ENCODE data around the gene ZNF507. TPM values are rescaled to one million over a fixed set of nuclear protein-coding genes. Genes with fewer than 3 reads are reported as not detected.

The ZNF507 gene
- total and polyA plus RNA-seq, 4 donors = 2.9 to 14.1 (median 7.1) TPM

DNA sequence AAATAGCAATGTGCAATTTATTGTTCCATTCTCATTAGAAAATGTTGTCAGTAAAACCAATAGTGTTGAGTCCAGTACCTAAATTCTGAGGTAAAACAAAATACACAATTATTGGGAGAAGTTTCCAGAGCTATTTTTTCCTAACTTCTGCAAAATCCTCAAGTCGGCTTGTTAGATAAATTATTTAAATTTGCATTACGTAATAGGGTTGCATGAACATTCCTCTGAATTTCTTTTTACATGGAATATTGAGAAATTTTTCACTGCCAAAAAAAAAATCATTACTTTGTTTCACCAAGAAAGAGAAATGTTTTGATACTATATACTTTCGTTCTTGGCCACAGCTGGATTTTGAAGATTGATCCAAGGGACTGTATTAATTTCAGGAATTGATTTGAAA is 1.5 kb downstream of the ZNF507 start:
- Histone ChIP-seq H3K36me3 (ENCODE audit: control insufficient read depth in 4 of 4, insufficient read depth in 3 of 4, low read depth in 1 of 4, low read length in 3 of 4) (peaks cover 0 to 7% (median 0%) of the 10 kb centered on the region in 4 donors), H3K9me3 (ENCODE audit: control insufficient read depth in 4 of 4, low read length in 3 of 4) (no peaks in the 10 kb centered on the region), H3K27ac (ENCODE audit: low read depth in 1 of 2, low read length in 2 of 2) (no peak overlapping the region), H3K27me3 (ENCODE audit: control insufficient read depth in 4 of 4, insufficient read depth in 4 of 4, low read length in 3 of 4) (no peaks in the 10 kb centered on the region), H3K4me3 (ENCODE audit: low read depth in 1 of 3, low read length in 3 of 3) (peak overlapping the region; percentile 79 to 98 (median 95)), H3K4me1 (ENCODE audit: control insufficient read depth in 4 of 4, insufficient read depth in 4 of 4, low read length in 3 of 4) (peaks cover 5 to 47% (median 28%) of the 10 kb centered on the region in 4 donors), H3K9ac (ENCODE audit: low read depth in 1 of 2, low read length in 2 of 2) (peak overlapping the region; percentile 87 to 89)
- WGBS = 25% methylated on average over 3 of the region's 3 CpGs
- TF ChIP-seq JUND (IDR thresholded peaks at IDR 0.05) (no peak), YY1 (IDR thresholded peaks at IDR 0.05) (no peak), HNF4G (IDR thresholded peaks at IDR 0.05) (no peak), RXRA (IDR thresholded peaks at IDR 0.05) (no peak), EGR1 (IDR thresholded peaks at IDR 0.05; ENCODE audit: low read depth in 2 of 2) (no peak), ATF3 (IDR thresholded peaks at IDR 0.05) (no peak), NR2F2 (IDR thresholded peaks at IDR 0.05) (no peak)
- TF ChIP-seq, protein P1, sequence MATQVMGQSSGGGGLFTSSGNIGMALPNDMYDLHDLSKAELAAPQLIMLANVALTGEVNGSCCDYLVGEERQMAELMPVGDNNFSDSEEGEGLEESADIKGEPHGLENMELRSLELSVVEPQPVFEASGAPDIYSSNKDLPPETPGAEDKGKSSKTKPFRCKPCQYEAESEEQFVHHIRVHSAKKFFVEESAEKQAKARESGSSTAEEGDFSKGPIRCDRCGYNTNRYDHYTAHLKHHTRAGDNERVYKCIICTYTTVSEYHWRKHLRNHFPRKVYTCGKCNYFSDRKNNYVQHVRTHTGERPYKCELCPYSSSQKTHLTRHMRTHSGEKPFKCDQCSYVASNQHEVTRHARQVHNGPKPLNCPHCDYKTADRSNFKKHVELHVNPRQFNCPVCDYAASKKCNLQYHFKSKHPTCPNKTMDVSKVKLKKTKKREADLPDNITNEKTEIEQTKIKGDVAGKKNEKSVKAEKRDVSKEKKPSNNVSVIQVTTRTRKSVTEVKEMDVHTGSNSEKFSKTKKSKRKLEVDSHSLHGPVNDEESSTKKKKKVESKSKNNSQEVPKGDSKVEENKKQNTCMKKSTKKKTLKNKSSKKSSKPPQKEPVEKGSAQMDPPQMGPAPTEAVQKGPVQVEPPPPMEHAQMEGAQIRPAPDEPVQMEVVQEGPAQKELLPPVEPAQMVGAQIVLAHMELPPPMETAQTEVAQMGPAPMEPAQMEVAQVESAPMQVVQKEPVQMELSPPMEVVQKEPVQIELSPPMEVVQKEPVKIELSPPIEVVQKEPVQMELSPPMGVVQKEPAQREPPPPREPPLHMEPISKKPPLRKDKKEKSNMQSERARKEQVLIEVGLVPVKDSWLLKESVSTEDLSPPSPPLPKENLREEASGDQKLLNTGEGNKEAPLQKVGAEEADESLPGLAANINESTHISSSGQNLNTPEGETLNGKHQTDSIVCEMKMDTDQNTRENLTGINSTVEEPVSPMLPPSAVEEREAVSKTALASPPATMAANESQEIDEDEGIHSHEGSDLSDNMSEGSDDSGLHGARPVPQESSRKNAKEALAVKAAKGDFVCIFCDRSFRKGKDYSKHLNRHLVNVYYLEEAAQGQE (IDR thresholded peaks at IDR 0.05) = no peak
- TF ChIP-seq, protein P2, sequence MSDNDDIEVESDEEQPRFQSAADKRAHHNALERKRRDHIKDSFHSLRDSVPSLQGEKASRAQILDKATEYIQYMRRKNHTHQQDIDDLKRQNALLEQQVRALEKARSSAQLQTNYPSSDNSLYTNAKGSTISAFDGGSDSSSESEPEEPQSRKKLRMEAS (IDR thresholded peaks at IDR 0.05) = no peak
- DNase-seq (ENCODE audit: low spot score) = no peak

DNA sequence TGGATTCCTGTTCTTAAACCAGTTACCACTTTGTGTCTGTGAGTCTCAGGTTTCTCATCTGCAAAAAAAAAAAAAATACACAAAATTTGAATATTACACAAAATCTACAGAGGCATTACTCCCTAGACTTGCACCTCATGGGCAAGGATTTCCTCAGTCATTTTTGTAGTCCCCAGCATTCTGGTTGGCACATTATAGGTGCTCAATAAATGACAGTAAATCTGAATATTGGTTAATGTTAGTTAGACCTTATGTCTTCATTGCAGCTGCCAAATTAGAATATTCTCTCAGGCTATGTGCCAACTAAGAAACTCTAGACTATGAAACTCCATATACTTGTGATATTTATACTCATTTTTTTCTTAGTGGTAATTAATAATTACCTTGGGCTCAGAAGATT is 2.2 kb downstream of the ZNF507 start:
- Histone ChIP-seq H3K9ac (ENCODE audit: low read depth in 1 of 2, low read length in 2 of 2) (no peak overlapping the region), H3K27me3 (ENCODE audit: control insufficient read depth in 4 of 4, insufficient read depth in 4 of 4, low read length in 3 of 4) (no peaks in the 10 kb centered on the region), H3K4me1 (ENCODE audit: control insufficient read depth in 4 of 4, insufficient read depth in 4 of 4, low read length in 3 of 4) (peaks cover 5 to 47% (median 28%) of the 10 kb centered on the region in 4 donors), H3K36me3 (ENCODE audit: control insufficient read depth in 4 of 4, insufficient read depth in 3 of 4, low read depth in 1 of 4, low read length in 3 of 4) (peaks cover 0 to 7% (median 0%) of the 10 kb centered on the region in 4 donors), H3K9me3 (ENCODE audit: control insufficient read depth in 4 of 4, low read length in 3 of 4) (no peaks in the 10 kb centered on the region), H3K4me3 (ENCODE audit: low read depth in 1 of 3, low read length in 3 of 3) (no peak overlapping the region), H3K27ac (ENCODE audit: low read depth in 1 of 2, low read length in 2 of 2) (no peak overlapping the region)
- TF ChIP-seq TAF1 (conservative IDR thresholded peaks at IDR 0.05) (no peak), SP1 (IDR thresholded peaks at IDR 0.05) (no peak), ATF3 (IDR thresholded peaks at IDR 0.05) (no peak)
- TF ChIP-seq, protein P1 (IDR thresholded peaks at IDR 0.05) = no peak
- TF ChIP-seq, protein P2 (IDR thresholded peaks at IDR 0.05) = no peak
- no peak for DNase-seq (ENCODE audit: low spot score)

Data from liver (tissue), 9 donors.